ENCODE measurements around the gene SHH.

DNA sequence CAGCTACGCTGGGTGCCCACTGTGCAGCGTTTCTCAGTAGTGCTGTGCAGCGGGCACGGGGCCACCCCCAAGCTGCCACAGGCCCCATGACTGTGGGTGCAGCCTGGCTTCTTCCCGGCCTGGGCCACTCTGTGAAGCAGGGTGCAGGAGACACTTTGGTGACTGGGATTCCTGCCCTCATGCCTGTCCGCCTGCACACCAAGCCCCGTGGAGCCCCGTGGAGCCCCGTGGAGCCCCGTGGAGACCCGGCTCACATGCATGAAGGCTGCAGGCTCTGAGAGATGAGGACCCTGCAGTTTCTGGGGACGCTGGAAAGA lies 3.9 kb upstream of the SHH start:
- no peak for TF ChIP-seq POLR2A (IDR thresholded peaks at IDR 0.05)
- TF ChIP-seq, protein P1, sequence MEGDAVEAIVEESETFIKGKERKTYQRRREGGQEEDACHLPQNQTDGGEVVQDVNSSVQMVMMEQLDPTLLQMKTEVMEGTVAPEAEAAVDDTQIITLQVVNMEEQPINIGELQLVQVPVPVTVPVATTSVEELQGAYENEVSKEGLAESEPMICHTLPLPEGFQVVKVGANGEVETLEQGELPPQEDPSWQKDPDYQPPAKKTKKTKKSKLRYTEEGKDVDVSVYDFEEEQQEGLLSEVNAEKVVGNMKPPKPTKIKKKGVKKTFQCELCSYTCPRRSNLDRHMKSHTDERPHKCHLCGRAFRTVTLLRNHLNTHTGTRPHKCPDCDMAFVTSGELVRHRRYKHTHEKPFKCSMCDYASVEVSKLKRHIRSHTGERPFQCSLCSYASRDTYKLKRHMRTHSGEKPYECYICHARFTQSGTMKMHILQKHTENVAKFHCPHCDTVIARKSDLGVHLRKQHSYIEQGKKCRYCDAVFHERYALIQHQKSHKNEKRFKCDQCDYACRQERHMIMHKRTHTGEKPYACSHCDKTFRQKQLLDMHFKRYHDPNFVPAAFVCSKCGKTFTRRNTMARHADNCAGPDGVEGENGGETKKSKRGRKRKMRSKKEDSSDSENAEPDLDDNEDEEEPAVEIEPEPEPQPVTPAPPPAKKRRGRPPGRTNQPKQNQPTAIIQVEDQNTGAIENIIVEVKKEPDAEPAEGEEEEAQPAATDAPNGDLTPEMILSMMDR (IDR thresholded peaks at IDR 0.05) = no peak
